ENCODE data around the gene MATN4. TPM values are rescaled to one million over a fixed set of nuclear protein-coding genes. Genes with fewer than 3 reads are reported as not detected.

The MATN4 gene
- total RNA-seq, 2 experiments from 2014 or later: 0.35 to 0.48 TPM

DNA sequence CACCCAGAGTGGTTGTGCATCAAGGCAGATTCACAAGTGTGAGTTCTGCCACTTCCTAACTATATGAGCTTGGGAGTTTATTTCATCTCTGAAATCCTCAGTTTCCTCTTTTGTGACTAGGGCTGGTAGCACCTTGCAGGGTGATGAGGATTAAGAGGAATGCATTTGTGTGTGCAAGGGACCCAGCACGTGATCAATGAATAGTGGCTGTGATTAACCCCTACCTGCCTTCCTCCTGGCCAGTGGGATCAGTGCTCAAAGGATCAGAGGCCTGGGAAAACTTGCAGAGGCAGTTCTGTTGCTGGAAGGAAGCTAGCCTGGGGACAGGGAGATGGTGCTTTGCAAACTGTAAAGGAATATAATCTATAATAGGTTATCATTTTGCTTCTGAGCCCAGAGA, 32.9 kb upstream of the MATN4 start:
- CTCF ChIA-PET: interaction anchor here (0.8 to 2.2 kb wide), 4 partner anchors 9 to 51 kb away, joined by 3 to 8 read pairs (median 4); partner anchors contain the start of gene SYS1

DNA sequence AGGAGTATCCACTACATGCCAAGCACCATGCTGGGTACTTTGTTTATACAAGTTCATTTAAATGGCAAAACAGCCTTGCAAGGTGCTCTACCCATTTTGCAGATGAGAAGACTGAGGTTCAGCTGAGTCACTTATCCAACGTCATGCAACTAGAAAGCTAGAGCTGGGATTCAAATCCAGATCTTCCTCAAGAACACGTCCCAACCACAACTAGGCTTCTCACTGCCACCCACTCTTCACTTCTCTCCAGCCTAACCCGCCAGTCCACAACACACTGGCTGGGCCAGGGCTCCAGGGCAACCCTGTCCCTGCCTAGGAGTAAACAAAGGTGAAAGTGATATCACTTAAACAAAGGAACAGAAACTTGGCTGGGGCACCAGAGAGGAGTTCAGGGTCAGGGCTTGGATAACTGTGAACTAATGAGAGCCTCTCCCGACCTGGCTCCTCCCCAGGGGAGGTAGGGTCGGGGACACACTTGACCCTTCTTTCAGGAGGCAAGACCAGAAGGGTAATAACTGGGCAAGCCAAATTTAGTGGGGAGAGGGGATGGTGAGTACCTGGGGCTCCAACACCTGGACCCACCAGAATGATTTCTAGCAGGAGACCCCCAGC, 32.2 kb upstream of the MATN4 start:
- Mint-ChIP-seq H3K9me3 (ENCODE audit: low read depth) (no peaks in the 10 kb centered on the region), H3K27me3 (no peaks in the 10 kb centered on the region), H3K36me3 (ENCODE audit: low read depth) (peaks cover 11% of the 10 kb centered on the region), H3K4me1 (peaks cover 13% of the 10 kb centered on the region), H3K4me3 (no peak overlapping the region), H3K27ac (no peak overlapping the region)
- intact Hi-C loops (cut with DNase I, micrococcal nuclease): no loop called here
- DNase-seq (no peak), ATAC-seq (no peak)
- ChIA-PET CTCF (interaction anchor here (0.8 to 2.2 kb wide), 3 partner anchors 8 to 23 kb away, joined by 3 to 8 read pairs (median 4); partner anchors contain the start of gene SYS1), POLR2A (no interaction called here)

More for the DNA sequence above, 32.9 kb upstream of the MATN4 start:
- no peak for ATAC-seq
- Mint-ChIP-seq H3K27ac (no peak overlapping the region), H3K27me3 (no peaks in the 10 kb centered on the region), H3K9me3 (ENCODE audit: low read depth) (no peaks in the 10 kb centered on the region), H3K4me3 (no peak overlapping the region), H3K4me1 (peaks cover 19% of the 10 kb centered on the region), H3K36me3 (ENCODE audit: low read depth) (peaks cover 6% of the 10 kb centered on the region)
- POLR2A ChIA-PET: no interaction called here
- intact Hi-C loops (cut with DNase I, micrococcal nuclease): no loop called here
- DNase-seq: no peak

DNA sequence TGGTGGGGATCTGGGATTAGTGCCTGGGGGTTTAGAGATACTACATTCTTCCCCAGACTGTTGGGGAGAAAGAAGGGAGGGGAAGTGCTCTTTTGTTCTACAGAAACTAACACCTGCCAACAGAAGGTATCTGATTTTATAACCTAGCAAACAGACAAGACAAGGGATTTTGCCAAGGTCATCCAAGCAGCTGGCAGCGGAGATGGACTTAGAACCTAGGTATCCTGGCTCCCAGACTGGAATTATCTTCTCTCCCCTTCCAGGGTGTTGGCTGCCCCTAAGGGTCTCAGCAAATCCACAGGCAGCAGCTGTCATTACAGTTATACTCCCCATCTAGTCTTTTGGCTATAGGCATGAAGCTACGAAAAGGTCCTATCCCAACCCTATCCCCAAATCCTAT, 31.7 kb upstream of the MATN4 start:
- ChIA-PET POLR2A (no interaction called here), CTCF (interaction anchor here (0.6 to 2.2 kb wide), 2 partner anchors 23 to 49 kb away, joined by 3 to 8 read pairs; partner anchors contain the start of gene SYS1)
- Mint-ChIP-seq H3K36me3 (ENCODE audit: low read depth) (peaks cover 11% of the 10 kb centered on the region), H3K4me3 (no peak overlapping the region), H3K4me1 (peaks cover 11% of the 10 kb centered on the region), H3K9me3 (ENCODE audit: low read depth) (no peaks in the 10 kb centered on the region), H3K27ac (no peak overlapping the region), H3K27me3 (no peaks in the 10 kb centered on the region)
- DNase-seq (no peak), ATAC-seq (no peak)
- intact Hi-C loops (cut with DNase I, micrococcal nuclease): no loop called here

DNA sequence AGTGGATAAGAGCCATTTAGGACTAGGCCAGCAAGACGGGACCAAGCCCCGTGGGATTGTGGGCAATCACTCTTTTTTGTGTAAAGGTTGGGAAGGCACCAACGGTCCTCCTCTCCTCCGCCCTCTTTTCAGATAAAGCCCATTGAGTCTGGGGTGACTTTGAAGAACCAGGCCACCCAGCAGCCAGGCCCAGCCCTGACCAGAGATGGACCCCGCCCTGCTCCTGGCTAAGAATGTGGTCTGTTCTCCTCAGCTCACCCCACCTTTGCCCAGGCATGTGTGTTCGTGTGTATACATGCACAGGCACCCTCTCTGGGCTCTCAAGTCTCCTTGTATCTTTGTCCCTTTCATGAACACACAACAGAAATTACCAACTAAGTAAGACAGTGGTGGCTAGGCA, 31.0 kb upstream of the MATN4 start:
- peaks cover 4% of the 10 kb centered on the region for H3K4me1 Mint-ChIP-seq
- ChIA-PET CTCF (interaction anchor here (0.6 to 0.7 kb wide), 4 partner anchors 22 to 125 kb away, joined by 3 read pairs; no protein-coding TSS in a partner anchor), POLR2A (interaction anchor here (0.7 kb wide), 1 partner anchor 1009 kb away, joined by 3 read pairs; no protein-coding TSS in a partner anchor)
- intact Hi-C loops (cut with DNase I, micrococcal nuclease): no loop called here
- no peak overlapping the region for H3K27ac Mint-ChIP-seq
- no peaks in the 10 kb centered on the region for H3K9me3 Mint-ChIP-seq (ENCODE audit: low read depth)
- H3K36me3 Mint-ChIP-seq (ENCODE audit: low read depth): peaks cover 11% of the 10 kb centered on the region
- H3K27me3 Mint-ChIP-seq: no peaks in the 10 kb centered on the region
- H3K4me3 Mint-ChIP-seq: no peak overlapping the region
- no peak for DNase-seq
- ATAC-seq: no peak

- Mint-ChIP-seq H3K4me3 (no peak overlapping the region), H3K4me1 (no peaks in the 10 kb centered on the region), H3K27ac (no peak overlapping the region), H3K36me3 (ENCODE audit: low read depth) (peaks cover 11% of the 10 kb centered on the region), H3K27me3 (no peaks in the 10 kb centered on the region), H3K9me3 (ENCODE audit: low read depth) (no peaks in the 10 kb centered on the region)
- ChIA-PET POLR2A (interaction anchor here (0.5 to 0.7 kb wide), 2 partner anchors 73 to 1010 kb away, joined by 3 read pairs; no protein-coding TSS in a partner anchor), CTCF (interaction anchor here (0.6 to 0.8 kb wide), 4 partner anchors 21 to 126 kb away, joined by 3 read pairs; no protein-coding TSS in a partner anchor)
- DNase-seq (no peak), ATAC-seq (no peak)
- intact Hi-C loops (cut with DNase I, micrococcal nuclease): no loop called here
Measured at GRCh38 chr20:45338121-45339030, 30.3 kb upstream of the MATN4 start.

DNA sequence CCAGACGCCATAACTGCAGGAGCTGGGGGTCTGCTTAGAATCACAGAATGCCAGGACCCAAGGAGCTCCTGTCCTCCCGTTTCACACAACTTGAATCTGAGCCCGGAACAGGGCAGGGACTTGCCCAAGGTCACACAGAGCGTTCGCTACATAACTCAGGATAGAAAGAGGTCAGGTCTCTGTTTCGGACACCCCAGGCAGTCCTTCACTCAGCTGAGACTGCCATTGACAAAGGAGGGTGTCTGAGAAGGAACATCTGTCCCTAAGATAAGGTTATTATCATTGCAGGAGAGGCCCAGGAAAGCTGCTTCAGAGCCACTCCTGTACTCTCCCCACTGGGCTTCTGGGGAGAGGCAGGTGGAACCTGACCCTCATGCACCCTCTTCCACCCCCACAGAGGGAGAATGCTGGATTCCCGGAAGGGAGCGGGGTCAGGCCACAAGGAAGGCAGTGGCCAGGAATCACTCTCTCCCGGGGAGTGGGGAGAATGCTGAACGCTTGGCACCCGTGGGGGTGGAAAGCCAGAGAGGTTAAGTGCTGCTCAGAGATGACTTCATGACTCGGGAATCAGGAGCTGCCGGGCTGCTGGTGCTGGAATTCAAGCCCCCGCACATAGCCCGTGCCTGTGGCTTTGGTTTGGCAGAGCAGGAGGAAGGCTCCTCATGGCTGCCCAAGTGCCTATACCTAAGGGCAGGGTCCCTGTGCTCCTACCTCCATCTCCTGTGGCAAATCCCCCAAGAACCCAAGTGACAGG, 29.4 kb upstream of the MATN4 start:
- ChIA-PET CTCF (interaction anchor here (0.8 kb wide), 1 partner anchor 100 kb away, joined by 3 read pairs; no protein-coding TSS in a partner anchor), POLR2A (interaction anchor here (0.5 kb wide), 1 partner anchor 73 kb away, joined by 3 read pairs; no protein-coding TSS in a partner anchor)
- no peak overlapping the region for H3K27ac Mint-ChIP-seq
- no peak overlapping the region for H3K4me3 Mint-ChIP-seq
- intact Hi-C loops (cut with DNase I, micrococcal nuclease): no loop called here
- no peaks in the 10 kb centered on the region for H3K4me1 Mint-ChIP-seq
- H3K9me3 Mint-ChIP-seq (ENCODE audit: low read depth): no peaks in the 10 kb centered on the region
- ATAC-seq: no peak
- H3K36me3 Mint-ChIP-seq (ENCODE audit: low read depth): peaks cover 12% of the 10 kb centered on the region
- H3K27me3 Mint-ChIP-seq: no peaks in the 10 kb centered on the region
- DNase-seq: no peak

- Mint-ChIP-seq H3K9me3 (ENCODE audit: low read depth) (no peaks in the 10 kb centered on the region), H3K27me3 (no peaks in the 10 kb centered on the region), H3K27ac (no peak overlapping the region), H3K4me1 (no peaks in the 10 kb centered on the region), H3K36me3 (ENCODE audit: low read depth) (peaks cover 12% of the 10 kb centered on the region), H3K4me3 (no peak overlapping the region)
- ATAC-seq: no peak
- CTCF ChIA-PET: interaction anchor here (0.7 to 1.8 kb wide), 4 partner anchors 14 to 100 kb away, joined by 3 to 4 read pairs (median 4); no protein-coding TSS in a partner anchor
- no peak for DNase-seq
- intact Hi-C loops (cut with DNase I, micrococcal nuclease): no loop called here
- POLR2A ChIA-PET: no interaction called here
Measured at GRCh38 chr20:45336530-45337366, 28.6 kb upstream of the MATN4 start.

- Mint-ChIP-seq H3K27me3 (no peaks in the 10 kb centered on the region), H3K27ac (no peak overlapping the region), H3K9me3 (ENCODE audit: low read depth) (no peaks in the 10 kb centered on the region), H3K4me1 (no peaks in the 10 kb centered on the region), H3K36me3 (ENCODE audit: low read depth) (peaks cover 32% of the 10 kb centered on the region), H3K4me3 (no peak overlapping the region)
- DNase-seq: no peak
- ChIA-PET CTCF (no interaction called here), POLR2A (no interaction called here)
- no peak for ATAC-seq
- intact Hi-C loops (cut with DNase I, micrococcal nuclease): no loop called here
Measured at GRCh38 chr20:45330476-45330875, 22.4 kb upstream of the MATN4 start.

DNA sequence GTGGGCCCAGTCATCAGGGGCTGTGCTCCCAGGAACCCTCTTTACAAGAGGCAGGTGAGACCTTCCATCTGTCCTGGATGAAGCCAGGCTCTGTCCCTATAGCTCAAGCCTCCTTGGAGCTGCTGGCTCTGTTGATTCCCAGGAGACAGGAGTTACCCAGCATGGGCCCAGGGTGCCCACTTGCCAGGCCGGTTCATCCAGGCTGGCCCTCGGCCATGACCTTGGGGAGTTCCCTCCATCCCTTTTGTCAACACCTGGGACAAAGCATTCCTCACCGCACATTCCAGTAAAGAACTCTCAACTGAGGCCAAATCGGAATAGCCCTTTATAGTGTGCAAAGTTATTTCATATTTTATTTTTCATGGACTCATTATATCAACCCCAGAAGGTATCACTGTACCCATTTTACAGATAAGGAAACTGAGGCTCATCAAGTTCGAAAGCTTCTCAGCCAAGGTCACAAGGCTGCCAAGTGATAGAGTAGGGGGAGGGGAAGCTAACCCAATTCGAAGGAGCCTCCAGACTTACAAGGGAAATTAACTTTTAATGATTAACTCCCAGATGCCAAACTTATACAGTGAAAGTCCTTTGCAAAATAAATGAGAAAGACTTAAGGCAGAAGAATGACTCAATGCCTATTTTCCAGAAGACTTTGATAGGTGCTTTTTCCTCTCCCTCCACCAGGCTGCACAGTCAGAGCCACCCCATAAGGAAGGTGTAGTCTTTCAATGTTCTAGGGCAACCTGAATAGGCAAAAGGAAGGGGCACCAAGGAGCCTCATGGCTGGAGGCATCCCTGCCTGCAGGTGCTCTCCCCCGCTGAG, 21.6 kb upstream of the MATN4 start:
- DNase-seq (no peak), ATAC-seq (no peak)
- ChIA-PET CTCF (no interaction called here), POLR2A (no interaction called here)
- Mint-ChIP-seq H3K4me1 (no peaks in the 10 kb centered on the region), H3K27me3 (no peaks in the 10 kb centered on the region), H3K36me3 (ENCODE audit: low read depth) (peaks cover 34% of the 10 kb centered on the region), H3K4me3 (no peak overlapping the region), H3K9me3 (ENCODE audit: low read depth) (no peaks in the 10 kb centered on the region), H3K27ac (no peak overlapping the region)
- intact Hi-C loops (cut with DNase I, micrococcal nuclease): no loop called here

DNA sequence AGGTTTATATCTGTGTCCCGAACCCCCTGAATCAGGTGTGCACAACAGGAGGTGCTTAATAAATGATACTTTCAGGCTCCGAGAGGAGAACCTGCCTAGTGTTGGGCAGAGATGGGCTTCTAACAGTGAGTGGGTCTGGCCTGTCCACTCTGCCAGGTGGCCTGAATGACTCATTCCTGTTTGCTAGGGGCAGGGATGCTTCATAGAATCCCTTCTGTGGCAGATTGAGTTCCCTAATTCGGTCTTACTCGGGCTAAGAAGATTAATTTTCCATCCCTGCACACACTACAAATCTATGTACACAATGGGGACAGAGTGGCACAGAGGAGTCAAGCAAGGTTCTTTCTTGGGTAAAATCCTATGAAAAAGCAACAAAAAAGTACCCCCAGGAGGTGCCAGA, 20.4 kb upstream of the MATN4 start:
- no peak for ATAC-seq
- Mint-ChIP-seq H3K27ac (no peak overlapping the region), H3K4me3 (no peak overlapping the region), H3K27me3 (no peaks in the 10 kb centered on the region), H3K4me1 (no peaks in the 10 kb centered on the region), H3K9me3 (ENCODE audit: low read depth) (no peaks in the 10 kb centered on the region), H3K36me3 (ENCODE audit: low read depth) (peaks cover 34% of the 10 kb centered on the region)
- intact Hi-C loops (cut with DNase I, micrococcal nuclease): no loop called here
- ChIA-PET CTCF (interaction anchor here (0.6 to 1.1 kb wide), 2 partner anchors 27 to 34 kb away, joined by 3 read pairs; no protein-coding TSS in a partner anchor), POLR2A (no interaction called here)
- DNase-seq: no peak
